WTC11 (cell line): Measurements from ENCODE around the gene DCP1A. TPM values are rescaled to one million over a fixed set of nuclear protein-coding genes. Genes with fewer than 3 reads are reported as not detected.
"Not testable (repeated sequence)": the region's sequence is repeated elsewhere in the genome, so short reads cannot be mapped to it uniquely, and the experiment has no call there.

Source experiments
- ATAC-seq: fragments of 200-7000 bp; cut with Tn5 transposase; 2 replicates; pipeline ENCODE4 v1.10.0; 2021; ENCODE audit warnings: mild to moderate bottlenecking, moderate library complexity
- CTCF ChIA-PET: fragments of 300-600 bp; sonication (Branson Sonifier 250); formaldehyde crosslinking; loops from one replicate; lab custom pipeline; 2021; ENCODE audit warnings: antibody characterized with exemption; lab: Charles Lee
- POLR2A ChIA-PET: fragments of 350-600 bp; sonication (Branson Sonifier 250); formaldehyde crosslinking; loops from one replicate; lab custom pipeline; 2021; ENCODE audit warnings: antibody characterized with exemption; lab: Charles Lee
- DNase-seq: peaks from one replicate; pipeline ENCODE4 v3.0.0; 2021; ENCODE audit warnings: low spot score
- H3K27ac Mint-ChIP-seq: 2 replicates; pipeline ENCODE4 v1.8.0; 2021; ENCODE audit warnings: mixed read lengths
- H3K27me3 Mint-ChIP-seq: 2 replicates; pipeline ENCODE4 v1.8.0; 2021; ENCODE audit warnings: low read depth, mild to moderate bottlenecking, moderate library complexity, mixed read lengths
- H3K36me3 Mint-ChIP-seq: 2 replicates; pipeline ENCODE4 v1.8.0; 2021; ENCODE audit warnings: mixed read lengths
- H3K4me1 Mint-ChIP-seq: 2 replicates; pipeline ENCODE4 v1.8.0; 2022; ENCODE audit warnings: mixed read lengths
- H3K4me3 Mint-ChIP-seq: 2 replicates; pipeline ENCODE4 v1.8.0; 2021; ENCODE audit warnings: mild to moderate bottlenecking, moderate library complexity, mixed read lengths
- H3K9me3 Mint-ChIP-seq: 2 replicates; pipeline ENCODE4 v1.8.0; 2021; ENCODE audit warnings: mixed read lengths
- AR ChIP-seq: fragments of 250-450 bp; sonication (Bioruptor Pico); IDR thresholded peaks from 2 replicates; pipeline ENCODE4 v1.9.0; 2021; ENCODE audit warnings: mild to moderate bottlenecking
- ARID4B ChIP-seq: sonication (generic); formaldehyde crosslinking; IDR thresholded peaks from 2 replicates; pipeline ENCODE4 v1.8.0; 2023; ENCODE audit warnings: missing genetic modification reagents, mild to moderate bottlenecking, borderline replicate concordance
- CREM ChIP-seq: sonication (generic); formaldehyde crosslinking; IDR thresholded peaks from 2 replicates; pipeline ENCODE4 v1.8.1; 2022; ENCODE audit warnings: mild to moderate bottlenecking, missing genetic modification reagents, moderate library complexity
- CTCF ChIP-seq: fragments of 200-600 bp; IDR thresholded peaks from 2 replicates; pipeline ENCODE4 v1.8.0; 2022; ENCODE audit warnings: antibody characterized with exemption
- ELF4 ChIP-seq: sonication (generic); formaldehyde crosslinking; IDR thresholded peaks from 2 replicates; pipeline ENCODE4 v1.8.1; 2022; ENCODE audit warnings: low read depth, mild to moderate bottlenecking, moderate library complexity, missing genetic modification reagents
- FOXJ3 ChIP-seq: sonication (generic); formaldehyde crosslinking; IDR thresholded peaks from 2 replicates; pipeline ENCODE4 v1.9.0; 2021; ENCODE audit warnings: missing genetic modification reagents, mild to moderate bottlenecking, borderline replicate concordance
- GTF2I ChIP-seq: fragments of 250-450 bp; sonication (Bioruptor Pico); conservative IDR thresholded peaks from 2 replicates; pipeline ENCODE4 v1.4.0; 2021; ENCODE audit warnings: mild to moderate bottlenecking
- IRF1 ChIP-seq: sonication (generic); formaldehyde crosslinking; IDR thresholded peaks from 2 replicates; pipeline ENCODE4 v1.8.0; 2023; ENCODE audit warnings: missing genetic modification reagents
- MXD4 ChIP-seq: fragments of 250-450 bp; sonication (Bioruptor Pico); IDR thresholded peaks from 2 replicates; pipeline ENCODE4 v1.8.0; 2021; ENCODE audit warnings: mild to moderate bottlenecking, moderate library complexity, borderline replicate concordance
- TEAD4 ChIP-seq: sonication (generic); formaldehyde crosslinking; IDR thresholded peaks from 2 replicates; pipeline ENCODE4 v1.8.0; 2022; ENCODE audit warnings: mild to moderate bottlenecking, missing genetic modification reagents
- ZNF263 ChIP-seq: sonication (generic); formaldehyde crosslinking; IDR thresholded peaks from 2 replicates; pipeline ENCODE4 v1.8.1; 2022; ENCODE audit warnings: low read depth, mild to moderate bottlenecking, moderate library complexity, missing genetic modification reagents
- total RNA-seq: library from RNA; stranded (reverse); gene quantifications from 3 replicates; pipeline ENCODE4 v1.2.3, GENCODE V29; 2021
- TF ChIP-seq, protein P1 (sequence below): sonication (generic); formaldehyde crosslinking; IDR thresholded peaks from 2 replicates; pipeline ENCODE4 v1.8.1; 2022; ENCODE audit warnings: missing genetic modification reagents, borderline replicate concordance
- TF ChIP-seq, protein P2 (sequence below): sonication (generic); formaldehyde crosslinking; IDR thresholded peaks from 2 replicates; pipeline ENCODE4 v1.8.0; 2022; ENCODE audit warnings: missing genetic modification reagents

DCP1A gene
- total RNA-seq, 1 experiment from 2014 or later: 19.1 TPM

GRCh38 chr3:53329897-53330296 is 17.4 kb downstream of the DCP1A start (continued):
- TF ChIP-seq, protein P1, sequence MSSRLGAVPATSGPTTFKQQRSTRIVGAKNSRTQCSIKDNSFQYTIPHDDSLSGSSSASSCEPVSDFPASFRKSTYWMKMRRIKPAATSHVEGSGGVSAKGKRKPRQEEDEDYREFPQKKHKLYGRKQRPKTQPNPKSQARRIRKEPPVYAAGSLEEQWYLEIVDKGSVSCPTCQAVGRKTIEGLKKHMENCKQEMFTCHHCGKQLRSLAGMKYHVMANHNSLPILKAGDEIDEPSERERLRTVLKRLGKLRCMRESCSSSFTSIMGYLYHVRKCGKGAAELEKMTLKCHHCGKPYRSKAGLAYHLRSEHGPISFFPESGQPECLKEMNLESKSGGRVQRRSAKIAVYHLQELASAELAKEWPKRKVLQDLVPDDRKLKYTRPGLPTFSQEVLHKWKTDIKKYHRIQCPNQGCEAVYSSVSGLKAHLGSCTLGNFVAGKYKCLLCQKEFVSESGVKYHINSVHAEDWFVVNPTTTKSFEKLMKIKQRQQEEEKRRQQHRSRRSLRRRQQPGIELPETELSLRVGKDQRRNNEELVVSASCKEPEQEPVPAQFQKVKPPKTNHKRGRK (CRISPR knock-in tag): no peak
- TF ChIP-seq ZNF263 (CRISPR knock-in tag) (no peak), MXD4 (CRISPR knock-in tag) (no peak), ELF4 (CRISPR knock-in tag) (no peak), GTF2I (no peak), AR (CRISPR knock-in tag) (no peak), TEAD4 (CRISPR knock-in tag) (no peak), CTCF (no peak)
- TF ChIP-seq, all 79 proteins: peak for 0

DNA sequence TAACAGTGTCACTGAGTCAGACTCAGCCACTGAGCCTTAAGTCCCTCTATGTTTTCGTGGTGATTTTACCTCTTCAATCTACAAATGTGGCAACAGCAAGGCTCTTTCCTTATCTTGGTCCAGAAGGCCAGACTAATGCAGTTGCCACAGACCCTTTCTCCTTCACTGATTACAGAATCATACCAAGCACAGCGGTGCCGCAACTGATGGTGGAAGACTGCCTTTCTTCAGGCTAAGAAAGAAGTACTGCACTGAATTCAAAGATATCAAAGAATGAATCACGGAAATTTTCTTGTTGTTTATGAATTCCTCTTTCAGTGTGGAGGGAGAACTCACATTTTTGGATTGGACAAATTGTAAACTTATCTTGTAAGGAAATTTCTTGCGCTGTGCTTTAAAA is 18.6 kb downstream of the DCP1A start:
- POLR2A ChIA-PET: no interaction called here
- Mint-ChIP-seq H3K36me3 (peaks cover 35% of the 10 kb centered on the region), H3K4me1 (no peaks in the 10 kb centered on the region), H3K4me3 (no peak overlapping the region), H3K27ac (peak overlapping the region; percentile 58), H3K27me3 (no peaks in the 10 kb centered on the region), H3K9me3 (peaks cover 8% of the 10 kb centered on the region)
- CTCF ChIA-PET: no interaction called here
- no peak for ATAC-seq
- DNase-seq: no peak
- TF ChIP-seq IRF1 (no peak), FOXJ3 (CRISPR knock-in tag) (no peak), CREM (CRISPR knock-in tag) (no peak), ARID4B (no peak)
- TF ChIP-seq, protein P2, sequence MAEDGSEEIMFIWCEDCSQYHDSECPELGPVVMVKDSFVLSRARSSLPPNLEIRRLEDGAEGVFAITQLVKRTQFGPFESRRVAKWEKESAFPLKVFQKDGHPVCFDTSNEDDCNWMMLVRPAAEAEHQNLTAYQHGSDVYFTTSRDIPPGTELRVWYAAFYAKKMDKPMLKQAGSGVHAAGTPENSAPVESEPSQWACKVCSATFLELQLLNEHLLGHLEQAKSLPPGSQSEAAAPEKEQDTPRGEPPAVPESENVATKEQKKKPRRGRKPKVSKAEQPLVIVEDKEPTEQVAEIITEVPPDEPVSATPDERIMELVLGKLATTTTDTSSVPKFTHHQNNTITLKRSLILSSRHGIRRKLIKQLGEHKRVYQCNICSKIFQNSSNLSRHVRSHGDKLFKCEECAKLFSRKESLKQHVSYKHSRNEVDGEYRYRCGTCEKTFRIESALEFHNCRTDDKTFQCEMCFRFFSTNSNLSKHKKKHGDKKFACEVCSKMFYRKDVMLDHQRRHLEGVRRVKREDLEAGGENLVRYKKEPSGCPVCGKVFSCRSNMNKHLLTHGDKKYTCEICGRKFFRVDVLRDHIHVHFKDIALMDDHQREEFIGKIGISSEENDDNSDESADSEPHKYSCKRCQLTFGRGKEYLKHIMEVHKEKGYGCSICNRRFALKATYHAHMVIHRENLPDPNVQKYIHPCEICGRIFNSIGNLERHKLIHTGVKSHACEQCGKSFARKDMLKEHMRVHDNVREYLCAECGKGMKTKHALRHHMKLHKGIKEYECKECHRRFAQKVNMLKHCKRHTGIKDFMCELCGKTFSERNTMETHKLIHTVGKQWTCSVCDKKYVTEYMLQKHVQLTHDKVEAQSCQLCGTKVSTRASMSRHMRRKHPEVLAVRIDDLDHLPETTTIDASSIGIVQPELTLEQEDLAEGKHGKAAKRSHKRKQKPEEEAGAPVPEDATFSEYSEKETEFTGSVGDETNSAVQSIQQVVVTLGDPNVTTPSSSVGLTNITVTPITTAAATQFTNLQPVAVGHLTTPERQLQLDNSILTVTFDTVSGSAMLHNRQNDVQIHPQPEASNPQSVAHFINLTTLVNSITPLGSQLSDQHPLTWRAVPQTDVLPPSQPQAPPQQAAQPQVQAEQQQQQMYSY: no peak

- ATAC-seq, POLR2A ChIA-PET, DNase-seq, H3K4me3 Mint-ChIP-seq, CTCF ChIA-PET, H3K27ac Mint-ChIP-seq, H3K9me3 Mint-ChIP-seq, H3K27me3 Mint-ChIP-seq, H3K4me1 Mint-ChIP-seq: not testable (repeated sequence)
- peaks cover 33% of the 10 kb centered on the region for H3K36me3 Mint-ChIP-seq
Observed at GRCh38 chr3:53327986-53328385, 19.4 kb downstream of the DCP1A start.
